Epithelial cell of esophagus (primary cell): ENCODE measurements around the gene SFSWAP.

Experiments
- DNase-seq: peaks from one replicate; pipeline ENCODE4 v3.0.0; 2010; ENCODE audit warnings: low read depth
- H3K4me3 ChIP-seq: 2 replicates; pipeline ENCODE4 v1.5.1; 2011; ENCODE audit warnings: mild to moderate bottlenecking, low read length, control low read depth
- CTCF ChIP-seq: IDR thresholded peaks from 2 replicates; pipeline ENCODE4 v1.5.1; 2011; ENCODE audit warnings: low read depth, mild to moderate bottlenecking, low read length, control low read depth, inconsistent platforms; ENCODE audit not compliant: insufficient read depth; ENCODE audit errors: missing control alignments

Gene SFSWAP

GRCh38 chr12:131842169-131842568, 131.3 kb downstream of the SFSWAP start:
- no peak overlapping the region for H3K4me3 ChIP-seq
- TF ChIP-seq CTCF, result no peak
- DNase-seq, result no peak

- H3K4me3 ChIP-seq, result no peak overlapping the region
- no peak for DNase-seq
- TF ChIP-seq CTCF, result no peak
Measured at GRCh38 chr12:131843527-131843926, 132.6 kb downstream of the SFSWAP start.

- H3K4me3 ChIP-seq, result no peak overlapping the region
- DNase-seq, result no peak
- TF ChIP-seq CTCF, result no peak
Measured at GRCh38 chr12:131844140-131844539, 133.2 kb downstream of the SFSWAP start.

- H3K4me3 ChIP-seq, result no peak overlapping the region
- no peak for DNase-seq
- TF ChIP-seq CTCF, result no peak
Measured at GRCh38 chr12:131844656-131845055, 133.8 kb downstream of the SFSWAP start.

GRCh38 chr12:131845121-131845520, 134.2 kb downstream of the SFSWAP start:
- DNase-seq, result no peak
- no peak overlapping the region for H3K4me3 ChIP-seq
- no peak for TF ChIP-seq CTCF

- no peak overlapping the region for H3K4me3 ChIP-seq
- no peak for TF ChIP-seq CTCF
- no peak for DNase-seq
Measured at GRCh38 chr12:131847456-131847855, 136.6 kb downstream of the SFSWAP start.

- no peak for DNase-seq
- no peak for TF ChIP-seq CTCF
- H3K4me3 ChIP-seq, result no peak overlapping the region
Measured at GRCh38 chr12:131848753-131849152, 137.9 kb downstream of the SFSWAP start.
